ENCODE results near the gene TSKS.

Gene TSKS

DNA sequence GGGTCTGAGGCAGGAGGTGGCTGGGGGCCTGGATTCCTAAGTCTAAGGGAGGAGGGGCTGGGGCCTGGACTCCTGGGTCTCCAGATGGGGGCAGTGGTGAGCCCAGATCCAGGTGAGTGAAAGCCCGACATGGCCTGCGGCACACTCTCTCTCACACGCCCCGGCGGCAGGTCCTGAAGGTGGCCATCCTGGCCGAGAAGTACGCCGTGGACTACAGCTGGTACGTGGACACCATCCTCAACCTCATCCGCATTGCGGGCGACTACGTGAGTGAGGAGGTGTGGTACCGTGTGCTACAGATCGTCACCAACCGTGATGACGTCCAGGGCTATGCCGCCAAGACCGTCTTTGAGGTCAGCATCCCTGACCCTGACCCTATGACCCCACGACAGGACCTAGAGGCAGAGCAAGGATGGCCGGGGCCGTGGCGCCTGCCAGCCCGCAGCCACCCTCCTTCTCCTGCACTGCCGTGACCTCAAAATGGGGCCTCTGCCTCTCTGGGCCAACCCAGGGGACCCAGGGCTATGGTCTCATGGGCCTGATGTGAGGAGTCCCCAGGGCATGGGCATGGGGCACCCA, 36.8 kb upstream of the TSKS start (continued):
- TF ChIP-seq ZNF292 (tag by site-specific recombination; IDR thresholded peaks at IDR 0.05; ENCODE audit: borderline replicate concordance, low read depth) (no peak), ZNF23 (tag by site-specific recombination; IDR thresholded peaks at IDR 0.05; ENCODE audit: borderline replicate concordance) (no peak), ZSCAN23 (tag by site-specific recombination; IDR thresholded peaks at IDR 0.05) (no peak), ZNF768 (tag by site-specific recombination; IDR thresholded peaks at IDR 0.05) (no peak), ZNF211 (tag by site-specific recombination; IDR thresholded peaks at IDR 0.05; ENCODE audit: low read depth) (no peak)
- TF ChIP-seq, protein P1, sequence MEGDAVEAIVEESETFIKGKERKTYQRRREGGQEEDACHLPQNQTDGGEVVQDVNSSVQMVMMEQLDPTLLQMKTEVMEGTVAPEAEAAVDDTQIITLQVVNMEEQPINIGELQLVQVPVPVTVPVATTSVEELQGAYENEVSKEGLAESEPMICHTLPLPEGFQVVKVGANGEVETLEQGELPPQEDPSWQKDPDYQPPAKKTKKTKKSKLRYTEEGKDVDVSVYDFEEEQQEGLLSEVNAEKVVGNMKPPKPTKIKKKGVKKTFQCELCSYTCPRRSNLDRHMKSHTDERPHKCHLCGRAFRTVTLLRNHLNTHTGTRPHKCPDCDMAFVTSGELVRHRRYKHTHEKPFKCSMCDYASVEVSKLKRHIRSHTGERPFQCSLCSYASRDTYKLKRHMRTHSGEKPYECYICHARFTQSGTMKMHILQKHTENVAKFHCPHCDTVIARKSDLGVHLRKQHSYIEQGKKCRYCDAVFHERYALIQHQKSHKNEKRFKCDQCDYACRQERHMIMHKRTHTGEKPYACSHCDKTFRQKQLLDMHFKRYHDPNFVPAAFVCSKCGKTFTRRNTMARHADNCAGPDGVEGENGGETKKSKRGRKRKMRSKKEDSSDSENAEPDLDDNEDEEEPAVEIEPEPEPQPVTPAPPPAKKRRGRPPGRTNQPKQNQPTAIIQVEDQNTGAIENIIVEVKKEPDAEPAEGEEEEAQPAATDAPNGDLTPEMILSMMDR (tag by site-specific recombination; IDR thresholded peaks at IDR 0.05): peak; percentile 35; the same call in 1 of the 2 replicates

DNA sequence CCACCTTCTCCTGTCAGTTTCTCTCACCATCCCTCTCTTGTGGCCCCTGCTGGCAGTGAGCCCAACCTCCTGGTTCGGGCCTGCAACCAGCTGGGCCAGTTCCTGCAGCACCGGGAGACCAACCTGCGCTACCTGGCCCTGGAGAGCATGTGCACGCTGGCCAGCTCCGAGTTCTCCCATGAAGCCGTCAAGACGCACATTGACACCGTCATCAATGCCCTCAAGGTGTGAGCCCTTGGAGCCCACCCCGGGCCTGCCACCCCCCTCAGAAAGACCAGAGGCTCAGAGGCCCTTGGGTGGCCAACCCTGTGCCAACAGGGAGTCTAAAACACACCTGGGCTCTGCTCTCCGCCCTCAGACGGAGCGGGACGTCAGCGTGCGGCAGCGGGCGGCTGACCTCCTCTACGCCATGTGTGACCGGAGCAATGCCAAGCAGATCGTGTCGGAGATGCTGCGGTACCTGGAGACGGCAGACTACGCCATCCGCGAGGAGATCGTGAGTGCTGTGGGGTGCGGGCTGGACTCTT, 36.2 kb upstream of the TSKS start:
- ChIA-PET POLR2A (no interaction called here), CTCF (no interaction called here)
- Histone ChIP-seq H3K9me3 (ENCODE audit: control insufficient read depth, insufficient read depth, low read depth, low read length) (no peaks in the 10 kb centered on the region), H3K36me3 (ENCODE audit: control insufficient read depth in 2 of 2, insufficient read depth in 1 of 2, low read length in 2 of 2) (peaks cover 27 to 82% of the 10 kb centered on the region in 2 experiments; a peak in 2 of 3 replicates), H3K4me1 (ENCODE audit: control insufficient read depth, insufficient read depth, low read length) (no peaks in the 10 kb centered on the region), H3K27ac (ENCODE audit: extremely low read depth, low read depth, low read length) (no peak overlapping the region), H3K4me3 (ENCODE audit: low read depth, low read length) (no peak overlapping the region)
- TF ChIP-seq, protein P2, sequence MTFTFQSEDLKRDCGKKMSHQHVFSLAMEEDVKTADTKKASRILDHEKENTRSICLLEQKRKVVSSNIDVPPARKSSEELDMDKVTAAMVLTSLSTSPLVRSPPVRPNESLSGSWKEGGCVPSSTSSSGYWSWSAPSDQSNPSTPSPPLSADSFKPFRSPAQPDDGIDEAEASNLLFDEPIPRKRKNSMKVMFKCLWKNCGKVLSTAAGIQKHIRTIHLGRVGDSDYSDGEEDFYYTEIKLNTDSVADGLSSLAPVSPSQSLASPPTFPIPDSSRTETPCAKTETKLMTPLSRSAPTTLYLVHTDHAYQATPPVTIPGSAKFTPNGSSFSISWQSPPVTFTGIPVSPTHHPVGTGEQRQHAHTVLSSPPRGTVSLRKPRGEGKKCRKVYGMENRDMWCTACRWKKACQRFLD (tag by site-specific recombination; IDR thresholded peaks at IDR 0.05): no peak
- TF ChIP-seq MEIS1 (CRISPR knock-in tag; IDR thresholded peaks at IDR 0.05; ENCODE audit: borderline replicate concordance) (no peak), ZNF530 (tag by site-specific recombination; IDR thresholded peaks at IDR 0.05; ENCODE audit: low read depth) (no peak), ZNF747 (tag by site-specific recombination; IDR thresholded peaks at IDR 0.05) (no peak), ZEB2 (tag by site-specific recombination; IDR thresholded peaks at IDR 0.05) (no peak), ZNF549 (tag by site-specific recombination; IDR thresholded peaks at IDR 0.05) (no peak), ZFHX2 (tag by site-specific recombination; conservative IDR thresholded peaks at IDR 0.05) (no peak)
- TF ChIP-seq, protein P3, sequence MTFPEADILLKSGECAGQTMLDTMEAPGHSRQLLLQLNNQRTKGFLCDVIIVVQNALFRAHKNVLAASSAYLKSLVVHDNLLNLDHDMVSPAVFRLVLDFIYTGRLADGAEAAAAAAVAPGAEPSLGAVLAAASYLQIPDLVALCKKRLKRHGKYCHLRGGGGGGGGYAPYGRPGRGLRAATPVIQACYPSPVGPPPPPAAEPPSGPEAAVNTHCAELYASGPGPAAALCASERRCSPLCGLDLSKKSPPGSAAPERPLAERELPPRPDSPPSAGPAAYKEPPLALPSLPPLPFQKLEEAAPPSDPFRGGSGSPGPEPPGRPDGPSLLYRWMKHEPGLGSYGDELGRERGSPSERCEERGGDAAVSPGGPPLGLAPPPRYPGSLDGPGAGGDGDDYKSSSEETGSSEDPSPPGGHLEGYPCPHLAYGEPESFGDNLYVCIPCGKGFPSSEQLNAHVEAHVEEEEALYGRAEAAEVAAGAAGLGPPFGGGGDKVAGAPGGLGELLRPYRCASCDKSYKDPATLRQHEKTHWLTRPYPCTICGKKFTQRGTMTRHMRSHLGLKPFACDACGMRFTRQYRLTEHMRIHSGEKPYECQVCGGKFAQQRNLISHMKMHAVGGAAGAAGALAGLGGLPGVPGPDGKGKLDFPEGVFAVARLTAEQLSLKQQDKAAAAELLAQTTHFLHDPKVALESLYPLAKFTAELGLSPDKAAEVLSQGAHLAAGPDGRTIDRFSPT (tag by site-specific recombination; IDR thresholded peaks at IDR 0.05): no peak
- TF ChIP-seq, protein P4, sequence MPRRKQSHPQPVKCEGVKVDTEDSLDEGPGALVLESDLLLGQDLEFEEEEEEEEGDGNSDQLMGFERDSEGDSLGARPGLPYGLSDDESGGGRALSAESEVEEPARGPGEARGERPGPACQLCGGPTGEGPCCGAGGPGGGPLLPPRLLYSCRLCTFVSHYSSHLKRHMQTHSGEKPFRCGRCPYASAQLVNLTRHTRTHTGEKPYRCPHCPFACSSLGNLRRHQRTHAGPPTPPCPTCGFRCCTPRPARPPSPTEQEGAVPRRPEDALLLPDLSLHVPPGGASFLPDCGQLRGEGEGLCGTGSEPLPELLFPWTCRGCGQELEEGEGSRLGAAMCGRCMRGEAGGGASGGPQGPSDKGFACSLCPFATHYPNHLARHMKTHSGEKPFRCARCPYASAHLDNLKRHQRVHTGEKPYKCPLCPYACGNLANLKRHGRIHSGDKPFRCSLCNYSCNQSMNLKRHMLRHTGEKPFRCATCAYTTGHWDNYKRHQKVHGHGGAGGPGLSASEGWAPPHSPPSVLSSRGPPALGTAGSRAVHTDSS (tag by site-specific recombination; IDR thresholded peaks at IDR 0.05): no peak

DNA sequence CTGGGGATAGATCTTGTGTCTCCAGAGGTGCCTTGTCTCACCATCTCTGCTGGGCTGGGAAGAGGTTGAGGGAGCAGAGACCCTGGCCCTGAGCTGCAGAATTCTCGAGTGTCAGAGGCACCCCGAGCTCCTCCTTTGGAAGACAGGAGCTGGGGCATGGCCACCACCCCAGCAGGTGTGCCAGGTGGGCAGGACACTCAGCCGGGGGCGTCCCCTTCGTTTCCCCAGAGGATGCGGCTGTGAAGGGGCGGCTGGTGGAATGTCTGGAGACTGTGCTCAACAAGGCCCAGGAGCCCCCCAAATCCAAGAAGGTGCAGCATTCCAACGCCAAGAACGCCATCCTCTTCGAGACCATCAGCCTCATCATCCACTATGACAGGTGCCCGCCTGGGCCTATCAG, 35.5 kb upstream of the TSKS start:
- CTCF ChIA-PET: interaction anchor here (1.7 kb wide), 1 partner anchor 11 kb away, joined by 6 read pairs; no protein-coding TSS in a partner anchor
- peaks cover 25 to 83% of the 10 kb centered on the region in 2 experiments for H3K36me3 ChIP-seq (ENCODE audit: control insufficient read depth in 2 of 2, insufficient read depth in 1 of 2, low read length in 2 of 2)
- H3K27ac ChIP-seq (ENCODE audit: extremely low read depth, low read depth, low read length): no peak overlapping the region
- no peaks in the 10 kb centered on the region for H3K9me3 ChIP-seq (ENCODE audit: control insufficient read depth, insufficient read depth, low read depth, low read length)
- POLR2A ChIA-PET: no interaction called here
- H3K4me3 ChIP-seq (ENCODE audit: low read depth, low read length): no peak overlapping the region
- no peaks in the 10 kb centered on the region for H3K4me1 ChIP-seq (ENCODE audit: control insufficient read depth, insufficient read depth, low read length)
- no peak for TF ChIP-seq ZBTB48 (tag by site-specific recombination; IDR thresholded peaks at IDR 0.05)
- no peak for TF ChIP-seq ZNF837 (tag by site-specific recombination; IDR thresholded peaks at IDR 0.05)
- TF ChIP-seq ZBTB17 (tag by site-specific recombination; IDR thresholded peaks at IDR 0.05): no peak
- no peak for TF ChIP-seq ZNF664 (tag by site-specific recombination; IDR thresholded peaks at IDR 0.05)
- TF ChIP-seq, protein P5, sequence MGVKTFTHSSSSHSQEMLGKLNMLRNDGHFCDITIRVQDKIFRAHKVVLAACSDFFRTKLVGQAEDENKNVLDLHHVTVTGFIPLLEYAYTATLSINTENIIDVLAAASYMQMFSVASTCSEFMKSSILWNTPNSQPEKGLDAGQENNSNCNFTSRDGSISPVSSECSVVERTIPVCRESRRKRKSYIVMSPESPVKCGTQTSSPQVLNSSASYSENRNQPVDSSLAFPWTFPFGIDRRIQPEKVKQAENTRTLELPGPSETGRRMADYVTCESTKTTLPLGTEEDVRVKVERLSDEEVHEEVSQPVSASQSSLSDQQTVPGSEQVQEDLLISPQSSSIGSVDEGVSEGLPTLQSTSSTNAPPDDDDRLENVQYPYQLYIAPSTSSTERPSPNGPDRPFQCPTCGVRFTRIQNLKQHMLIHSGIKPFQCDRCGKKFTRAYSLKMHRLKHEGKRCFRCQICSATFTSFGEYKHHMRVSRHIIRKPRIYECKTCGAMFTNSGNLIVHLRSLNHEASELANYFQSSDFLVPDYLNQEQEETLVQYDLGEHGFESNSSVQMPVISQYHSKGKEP (tag by site-specific recombination; IDR thresholded peaks at IDR 0.05): no peak
- TF ChIP-seq ZNF670 (tag by site-specific recombination; IDR thresholded peaks at IDR 0.05; ENCODE audit: low read depth): no peak
- no peak for TF ChIP-seq EGR2 (tag by site-specific recombination; IDR thresholded peaks at IDR 0.05; ENCODE audit: low read depth)
- TF ChIP-seq, protein P6, sequence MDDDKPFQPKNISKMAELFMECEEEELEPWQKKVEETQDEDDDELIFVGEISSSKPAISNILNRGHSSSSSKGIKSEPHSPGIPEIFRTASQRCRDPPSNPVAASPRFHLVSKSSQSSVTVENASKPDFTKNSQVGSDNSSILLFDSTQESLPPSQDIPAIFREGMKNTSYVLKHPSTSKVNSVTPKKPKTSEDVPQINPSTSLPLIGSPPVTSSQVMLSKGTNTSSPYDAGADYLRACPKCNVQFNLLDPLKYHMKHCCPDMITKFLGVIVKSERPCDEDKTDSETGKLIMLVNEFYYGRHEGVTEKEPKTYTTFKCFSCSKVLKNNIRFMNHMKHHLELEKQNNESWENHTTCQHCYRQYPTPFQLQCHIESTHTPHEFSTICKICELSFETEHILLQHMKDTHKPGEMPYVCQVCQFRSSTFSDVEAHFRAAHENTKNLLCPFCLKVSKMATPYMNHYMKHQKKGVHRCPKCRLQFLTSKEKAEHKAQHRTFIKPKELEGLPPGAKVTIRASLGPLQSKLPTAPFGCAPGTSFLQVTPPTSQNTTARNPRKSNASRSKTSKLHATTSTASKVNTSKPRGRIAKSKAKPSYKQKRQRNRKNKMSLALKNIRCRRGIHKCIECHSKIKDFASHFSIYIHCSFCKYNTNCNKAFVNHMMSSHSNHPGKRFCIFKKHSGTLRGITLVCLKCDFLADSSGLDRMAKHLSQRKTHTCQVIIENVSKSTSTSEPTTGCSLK (tag by site-specific recombination; IDR thresholded peaks at IDR 0.05): no peak
